OCI-LY7 (cell line): Measurements from ENCODE around the gene SLC43A1. TPM values are rescaled to one million over a fixed set of nuclear protein-coding genes. Genes with fewer than 3 reads are reported as not detected.

Source experiments
- BruUV-seq: library from RNA; stranded (reverse); fragments of 400-500 nt; replicated peaks from 2 replicates; lab custom pipeline; 2021; lab: Mats Ljungman, UMichigan
- CTCF ChIA-PET: fragments of 300-600 bp; sonication (Branson Sonifier 250); formaldehyde crosslinking; loops from one replicate; lab custom pipeline; 2022; ENCODE audit warnings: antibody characterized with exemption; ENCODE audit not compliant: unreplicated experiment; lab: Charles Lee
- POLR2A ChIA-PET: fragments of 300-600 bp; sonication (Branson Sonifier 250); formaldehyde crosslinking; loops from one replicate; lab custom pipeline; 2022; ENCODE audit warnings: antibody characterized with exemption; lab: Charles Lee
- DNase-seq: peaks from one replicate; pipeline ENCODE4 v3.0.0-alpha.2; 2015; ENCODE audit warnings: low spot score
- H2AFZ ChIP-seq: fragments of 200-600 bp; sonication (generic), shearing (Covaris generic); 2 replicates; pipeline ENCODE4 v1.6.1; 2014; ENCODE audit warnings: mild to moderate bottlenecking, antibody characterized with exemption, low read length, moderate library complexity
- H3K27ac ChIP-seq: fragments of 200-600 bp; sonication (generic); 2 replicates; pipeline ENCODE4 v1.5.1; 2014; ENCODE audit warnings: mixed run types, low read depth, mild to moderate bottlenecking, moderate library complexity, low read length, inconsistent platforms; ENCODE audit not compliant: poor library complexity, severe bottlenecking
- H3K36me3 ChIP-seq: fragments of 200-600 bp; sonication (generic); 2 replicates; pipeline ENCODE4 v1.6.1; 2014; ENCODE audit warnings: mild to moderate bottlenecking, antibody characterized with exemption, low read length, moderate library complexity, mixed read lengths; ENCODE audit not compliant: insufficient read depth
- H3K4me1 ChIP-seq: fragments of 200-600 bp; sonication (generic); 2 replicates; pipeline ENCODE4 v1.5.1; 2014; ENCODE audit warnings: mild to moderate bottlenecking, low read length; ENCODE audit not compliant: insufficient read depth, poor library complexity, severe bottlenecking
- H3K4me2 ChIP-seq: fragments of 200-600 bp; sonication (generic); 2 replicates; pipeline ENCODE4 v1.6.1; 2014; ENCODE audit warnings: mild to moderate bottlenecking, low read length
- H3K4me3 ChIP-seq: fragments of 200-600 bp; sonication (generic); 2 replicates; pipeline ENCODE4 v1.5.1; 2014; ENCODE audit warnings: mild to moderate bottlenecking, low read depth, low read length; ENCODE audit not compliant: poor library complexity, severe bottlenecking
- H3K79me2 ChIP-seq: fragments of 200-600 bp; sonication (generic); 2 replicates; pipeline ENCODE4 v1.6.1; 2016; ENCODE audit warnings: low read depth, mild to moderate bottlenecking, low read length, moderate library complexity, mixed read lengths; ENCODE audit not compliant: insufficient read depth
- H3K9me2 ChIP-seq: fragments of 200-600 bp; sonication (generic); 2 replicates; pipeline ENCODE4 v1.6.1; 2016; ENCODE audit warnings: mild to moderate bottlenecking, low read length, mixed read lengths; ENCODE audit not compliant: insufficient read depth
- H3K9me3 ChIP-seq: fragments of 200-600 bp; sonication (generic); 2 replicates; pipeline ENCODE4 v1.6.1; 2014; ENCODE audit warnings: mild to moderate bottlenecking, mixed run types, low read length, mixed read lengths
- H4K20me1 ChIP-seq: fragments of 200-600 bp; sonication (generic); 2 replicates; pipeline ENCODE4 v1.6.1; 2014; ENCODE audit warnings: mild to moderate bottlenecking, antibody characterized with exemption, low read length, moderate library complexity, mixed read lengths; ENCODE audit not compliant: insufficient read depth
- EZH2phosphoT487 ChIP-seq: fragments of 200-600 bp; sonication (generic); IDR thresholded peaks from 2 replicates; pipeline ENCODE4 v1.6.1; 2018; ENCODE audit warnings: low read depth, borderline replicate concordance, mild to moderate bottlenecking, mixed run types, antibody characterized with exemption, low read length, moderate library complexity, mixed read lengths
- intact Hi-C: fragments of 100-400 bp; cut with micrococcal nuclease; formaldehyde crosslinking; loops from one replicate; pipeline ENCODE4 v1.10.0; 2022; ENCODE audit not compliant: unreplicated experiment
- total RNA-seq, 2 experiments: library from RNA; depleted of rRNA in 1 of 2; stranded (reverse); fragments of >200 nt in 1 of 2; shearing (Covaris generic) in 1 of 2; gene quantifications; 2 replicates each; pipeline ENCODE4 v1.2.3, GENCODE V29; 2014 to 2022
- TF ChIP-seq, protein P1 (sequence below): fragments of 200-600 bp; sonication (generic); conservative IDR thresholded peaks from 2 replicates; pipeline ENCODE4 v1.5.1; 2014; ENCODE audit warnings: mild to moderate bottlenecking, antibody characterized with exemption, low read length, moderate library complexity, mixed read lengths

Gene SLC43A1
- total RNA-seq, 2 experiments from 2014 or later: 61.1 to 78.6 TPM

- no peaks in the 10 kb centered on the region for H4K20me1 ChIP-seq
- H3K27ac ChIP-seq: no peak overlapping the region
- peaks cover 27% of the 10 kb centered on the region for H3K4me1 ChIP-seq
- intact Hi-C loops: loop anchor here (2.0 to 10.0 kb wide), 2 partner anchors 20 to 1054 kb away; no protein-coding TSS in a partner anchor
- ChIA-PET CTCF (no interaction called here), POLR2A (interaction anchor here (1.6 to 1.7 kb wide), 2 partner anchors 36 to 56 kb away, joined by 4 to 7 read pairs; no protein-coding TSS in a partner anchor)
- peak overlapping the region; percentile 99 for H3K4me2 ChIP-seq
- no peaks in the 10 kb centered on the region for H3K79me2 ChIP-seq
- H3K36me3 ChIP-seq: no peaks in the 10 kb centered on the region
- TF ChIP-seq, protein P1, sequence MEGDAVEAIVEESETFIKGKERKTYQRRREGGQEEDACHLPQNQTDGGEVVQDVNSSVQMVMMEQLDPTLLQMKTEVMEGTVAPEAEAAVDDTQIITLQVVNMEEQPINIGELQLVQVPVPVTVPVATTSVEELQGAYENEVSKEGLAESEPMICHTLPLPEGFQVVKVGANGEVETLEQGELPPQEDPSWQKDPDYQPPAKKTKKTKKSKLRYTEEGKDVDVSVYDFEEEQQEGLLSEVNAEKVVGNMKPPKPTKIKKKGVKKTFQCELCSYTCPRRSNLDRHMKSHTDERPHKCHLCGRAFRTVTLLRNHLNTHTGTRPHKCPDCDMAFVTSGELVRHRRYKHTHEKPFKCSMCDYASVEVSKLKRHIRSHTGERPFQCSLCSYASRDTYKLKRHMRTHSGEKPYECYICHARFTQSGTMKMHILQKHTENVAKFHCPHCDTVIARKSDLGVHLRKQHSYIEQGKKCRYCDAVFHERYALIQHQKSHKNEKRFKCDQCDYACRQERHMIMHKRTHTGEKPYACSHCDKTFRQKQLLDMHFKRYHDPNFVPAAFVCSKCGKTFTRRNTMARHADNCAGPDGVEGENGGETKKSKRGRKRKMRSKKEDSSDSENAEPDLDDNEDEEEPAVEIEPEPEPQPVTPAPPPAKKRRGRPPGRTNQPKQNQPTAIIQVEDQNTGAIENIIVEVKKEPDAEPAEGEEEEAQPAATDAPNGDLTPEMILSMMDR: no peak
- no peak for TF ChIP-seq EZH2phosphoT487
- peak overlapping the region; percentile 69 for H3K4me3 ChIP-seq
- no peak for DNase-seq
- peak overlapping the region; percentile 71 for H2AFZ ChIP-seq
- no peaks in the 10 kb centered on the region for H3K9me3 ChIP-seq
- no peaks in the 10 kb centered on the region for H3K9me2 ChIP-seq
- BruUV-seq: no TSS peak
Measured at GRCh38 chr11:57460758-57461749, 54.4 kb downstream of the SLC43A1 start.

DNA sequence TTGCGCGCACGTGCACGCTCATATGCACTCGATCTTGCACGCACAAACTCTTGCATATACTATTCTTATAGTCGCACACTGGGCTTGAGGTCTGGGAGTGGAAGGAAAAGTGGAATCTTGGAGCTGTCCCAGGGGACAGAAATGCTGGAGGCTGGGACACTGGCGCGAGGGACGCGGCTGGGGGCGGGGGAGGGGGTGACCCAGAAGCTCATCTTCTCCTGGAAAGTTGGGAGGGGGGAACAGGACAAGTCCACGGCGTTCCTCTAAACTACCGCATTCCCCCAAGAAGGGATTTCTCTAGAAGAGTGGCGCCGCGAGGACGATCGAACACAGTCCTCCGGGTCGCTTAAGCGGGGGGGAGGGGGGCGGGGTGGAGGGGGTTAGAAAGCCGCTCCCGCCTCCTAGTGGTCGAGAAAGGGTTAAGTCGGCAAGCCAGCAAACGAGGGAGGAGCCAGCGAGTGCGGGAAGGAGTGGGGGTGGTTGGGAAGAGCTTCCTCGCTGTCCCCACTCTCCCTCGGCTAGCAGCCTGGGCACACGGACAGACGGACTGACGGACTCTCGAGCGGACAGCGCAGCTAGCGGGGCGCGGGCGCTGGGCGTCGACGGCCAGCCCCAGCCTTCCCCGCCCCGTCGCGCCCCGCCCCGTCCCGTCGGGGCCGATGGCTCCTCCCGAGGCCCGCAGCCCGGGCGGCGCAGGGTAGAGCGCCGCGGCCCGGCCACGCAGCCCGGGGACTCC lies 55.3 kb downstream of the SLC43A1 start, which contains the start of gene RTN4RL2:
Gene RTN4RL2, plus strand, starts transcription at position 507 of the 736 bp plus-strand sequence. CDS start 338 bp downstream, outside the sequence.
- Histone ChIP-seq H4K20me1 (no peaks in the 10 kb centered on the region), H3K9me2 (no peaks in the 10 kb centered on the region), H3K4me2 (peak within 1 kb of the TSS; percentile 99), H3K27ac (no peak within 1 kb of the TSS), H2AFZ (peak within 1 kb of the TSS; percentile 71), H3K79me2 (no peaks in the 10 kb centered on the region), H3K9me3 (no peaks in the 10 kb centered on the region), H3K4me3 (peak within 1 kb of the TSS; percentile 69), H3K4me1 (peaks cover 27% of the 10 kb centered on the region), H3K36me3 (no peaks in the 10 kb centered on the region)
- intact Hi-C loops: loop anchor here (2.0 to 10.0 kb wide), 2 partner anchors 21 to 1055 kb away; no protein-coding TSS in a partner anchor
- CTCF ChIA-PET: interaction anchor here (0.7 to 1.3 kb wide), 3 partner anchors 18 to 184 kb away, joined by 4 to 10 read pairs (median 6); no protein-coding TSS in a partner anchor
- TF ChIP-seq, protein P1: peak; percentile 38; the same call in 1 of the 2 replicates
- TF ChIP-seq EZH2phosphoT487: no peak
- DNase-seq: peak; percentile 73
- POLR2A ChIA-PET: interaction anchor here (1.6 to 1.7 kb wide), 2 partner anchors 35 to 57 kb away, joined by 4 to 7 read pairs; no protein-coding TSS in a partner anchor
- BruUV-seq: no TSS peak
